K562 (cell line): ENCODE measurements around the gene PRELID2. TPM values are rescaled to one million over a fixed set of nuclear protein-coding genes. Genes with fewer than 3 reads are reported as not detected.

Experiments used
- ATAC-seq: fragments of 200-7000 bp; cut with Tn5 transposase; 3 replicates; pipeline ENCODE4 v1.9.1; 2020; ENCODE audit warnings: moderate library complexity
- BruUV-seq: library from RNA; stranded (reverse); fragments of 400-500 nt; replicated peaks from 2 replicates; lab custom pipeline; 2021; lab: Mats Ljungman, UMichigan
- CTCF ChIA-PET: fragments of 300-600 bp; formaldehyde crosslinking; extraction: SDS; loops from one replicate; lab custom pipeline; 2021; ENCODE audit warnings: low intra/inter-chr PET ratio; lab: Yijun Ruan, JAX
- POLR2A ChIA-PET: fragments of 300-600, 350-650 bp; sonication (Branson Sonifier 250); formaldehyde crosslinking; extraction: SDS; loops from one replicate; lab custom pipeline; 2021; ENCODE audit warnings: antibody characterized with exemption, inconsistent platforms; lab: Yijun Ruan, JAX
- DNase-seq, 4 experiments: peaks; one replicate each; pipeline versions ENCODE4 v3.0.0 to v3.0.0-alpha.2; 2011 to 2018; ENCODE audit warnings: low spot score in 3 of 4, mixed read lengths in 3 of 4; ENCODE audit errors: extremely low read depth in 1 of 4
- FAIRE-seq: peaks from 2 replicates; lab custom pipeline; 2011; peaks lifted over from hg19 to GRCh38; lab: Jason Lieb, UNC
- H2AFZ ChIP-seq: 2 replicates; pipeline ENCODE4 v1.6.0; 2011; ENCODE audit warnings: low read depth, low read length, control low read depth, inconsistent platforms
- H3K27ac ChIP-seq: fragments of 200-600 bp; 3 replicates; pipeline ENCODE4 v1.8.0; 2011; ENCODE audit warnings: low read depth, mild to moderate bottlenecking, control low read depth, inconsistent platforms, low read length, moderate library complexity, mixed read lengths; ENCODE audit errors: extremely low read depth
- H3K27me3 ChIP-seq, 2 experiments: fragments of 300-600 bp in 1 of 2; 2 replicates in 1 of 2; 3 replicates in 1 of 2; pipeline versions ENCODE4 v1.6.0 to v1.8.0; 2011; ENCODE audit warnings: inconsistent platforms in 2 of 2, low read length in 2 of 2, mild to moderate bottlenecking in 1 of 2, mixed read lengths in 1 of 2, moderate library complexity in 1 of 2; ENCODE audit not compliant: control insufficient read depth in 2 of 2, insufficient read depth in 2 of 2
- H3K36me3 ChIP-seq: fragments of 300-600 bp; 3 replicates; pipeline ENCODE4 v1.8.0; 2011; ENCODE audit warnings: mild to moderate bottlenecking, low read length, inconsistent platforms; ENCODE audit not compliant: control insufficient read depth, insufficient read depth
- H3K4me1 ChIP-seq, 2 experiments: fragments of 200-600 bp in 1 of 2; replicated peaks in 1 of 2; 2 replicates in 1 of 2; 3 replicates in 1 of 2; pipeline versions ENCODE4 v1.5.1 to v1.8.0; 2011; ENCODE audit warnings: inconsistent platforms in 2 of 2, low read length in 2 of 2, mild to moderate bottlenecking in 1 of 2, mixed read lengths in 1 of 2, moderate library complexity in 1 of 2; ENCODE audit not compliant: control insufficient read depth in 2 of 2, insufficient read depth in 2 of 2
- H3K4me2 ChIP-seq: 2 replicates; pipeline ENCODE4 v1.6.1; 2011; ENCODE audit warnings: low read length, control low read depth, inconsistent platforms, mixed read lengths; ENCODE audit not compliant: insufficient read depth
- H3K4me3 ChIP-seq: fragments of 200-600 bp; sonication (generic), shearing (Covaris generic); 2 replicates; pipeline ENCODE4 v1.5.1; 2016; ENCODE audit warnings: control low read depth, inconsistent platforms
- H3K79me2 ChIP-seq: fragments of 200-600 bp; 3 replicates; pipeline ENCODE4 v1.8.0; 2011; ENCODE audit warnings: low read length, inconsistent platforms; ENCODE audit not compliant: control insufficient read depth, insufficient read depth
- H3K9ac ChIP-seq, 2 experiments: 2 replicates each; pipeline versions ENCODE4 v1.6.0 to v1.6.1; 2011; ENCODE audit warnings: low read depth in 2 of 2, low read length in 2 of 2, control low read depth in 1 of 2, inconsistent platforms in 1 of 2, mild to moderate bottlenecking in 1 of 2, mixed read lengths in 1 of 2; ENCODE audit not compliant: insufficient read depth in 1 of 2
- H3K9me1 ChIP-seq: one replicate; pipeline ENCODE4 v1.6.0; 2011; ENCODE audit warnings: inconsistent platforms, mild to moderate bottlenecking, low read length, moderate library complexity; ENCODE audit not compliant: control insufficient read depth, insufficient read depth
- H3K9me3 ChIP-seq: replicated peaks from 2 replicates; pipeline ENCODE4 v1.5.1; 2011; ENCODE audit warnings: low read depth, low read length, inconsistent platforms; ENCODE audit not compliant: control insufficient read depth, insufficient read depth
- H4K20me1 ChIP-seq: replicated peaks from 2 replicates; pipeline ENCODE4 v1.6.1; 2011; ENCODE audit warnings: low read length, inconsistent platforms, mixed read lengths; ENCODE audit not compliant: control insufficient read depth, insufficient read depth
- ASH1L ChIP-seq: fragments of 450-650 bp; IDR thresholded peaks from 2 replicates; pipeline ENCODE4 v1.6.1; 2018; ENCODE audit warnings: borderline replicate concordance, mild to moderate bottlenecking, low read depth; ENCODE audit not compliant: partially characterized antibody
- CTCF ChIP-seq, 3 experiments: IDR thresholded peaks in 2 of 3; conservative IDR thresholded peaks in 1 of 3; 2 replicates each; pipeline ENCODE4 v1.5.1; 2011 to 2012; ENCODE audit warnings: low read length in 3 of 3, mild to moderate bottlenecking in 3 of 3, control low read depth in 2 of 3, improper control_type of control experiment in 1 of 3, inconsistent platforms in 1 of 3, low read depth in 1 of 3, mixed read lengths in 1 of 3, moderate library complexity in 1 of 3; ENCODE audit not compliant: insufficient read depth in 2 of 3
- ELK3 ChIP-seq: fragments of 450-650 bp; formaldehyde crosslinking; IDR thresholded peaks from 2 replicates; pipeline ENCODE4 v1.4.0; 2020; ENCODE audit warnings: mild to moderate bottlenecking
- PHF8 ChIP-seq: fragments of 200-600 bp; sonication (generic); IDR thresholded peaks from 2 replicates; pipeline ENCODE4 v1.6.1; 2012; ENCODE audit warnings: mixed run types, mild to moderate bottlenecking, inconsistent platforms, low read length, moderate library complexity, borderline replicate concordance
- REST ChIP-seq, 2 experiments: fragments of 450-650 bp; formaldehyde crosslinking in 1 of 2; IDR thresholded peaks; 2 replicates each; pipeline versions ENCODE4 v1.4.0 to v1.6.1; 2014 to 2020; ENCODE audit warnings: mild to moderate bottlenecking in 2 of 2, borderline replicate concordance in 1 of 2, low read depth in 1 of 2
- SPI1 ChIP-seq: IDR thresholded peaks from 2 replicates; pipeline ENCODE4 v1.6.1; 2011; ENCODE audit warnings: low read depth, low read length, control low read depth, borderline replicate concordance
- SRSF1 ChIP-seq: fragments of 200-400 bp; formaldehyde crosslinking; IDR thresholded peaks from 2 replicates; pipeline ENCODE4 v1.6.1; 2017; ENCODE audit warnings: mild to moderate bottlenecking, low read depth, low read length, moderate library complexity
- STAG1 ChIP-seq: sonication (generic); formaldehyde crosslinking; IDR thresholded peaks from 2 replicates; pipeline ENCODE4 v1.5.0; 2020; ENCODE audit warnings: missing genetic modification reagents, borderline replicate concordance
- ZNF583 ChIP-seq: fragments of 250-450 bp; sonication (Bioruptor Pico); IDR thresholded peaks from 2 replicates; pipeline ENCODE4 v1.4.0; 2020
- WGBS: fragments of 100-300 bp; shearing (Covaris generic); methylation state at CpG from one replicate; pipeline ENCODE4 v1.1.6; 2016; ENCODE audit warnings: low coverage, mixed read lengths; ENCODE audit not compliant: insufficient coverage; ENCODE audit errors: missing lambda C conversion rate; 5-methylcytosine and 5-hydroxymethylcytosine counted together
- in situ Hi-C: fragments of 300-500 bp; cut with MboI; formaldehyde crosslinking; loops from 4 replicates; pipeline ENCODE4 v1.15.0; 2018; ENCODE audit warnings: inconsistent platforms, mixed read lengths
- intact Hi-C: fragments of 100-400 bp; cut with micrococcal nuclease; formaldehyde crosslinking; loops from 2 replicates; pipeline ENCODE4 v1.14.2; 2022
- polyA plus RNA-seq, 8 experiments: library from polyadenylated mRNA; depleted of rRNA in 4 of 8; stranded (reverse) in 5 of 8; unstranded in 3 of 8; fragments of >200 nt; fragmentation: Nextera tagmentation in 2 of 8; fragmentation: Illumina TruSeq in 1 of 8; extraction: Ambion mirVana in 2 of 8; extraction: Trizol in 1 of 8; gene quantifications; 2 replicates each; pipeline versions ENCODE4 v1.2.1 to v1.2.3, GENCODE V29; 2011 to 2014; ENCODE audit warnings: inconsistent platforms in 1 of 8, missing spikeins in 1 of 8
- total RNA-seq, 7 experiments: library from RNA; depleted of rRNA in 6 of 7; stranded (reverse); fragments of >200 nt in 6 of 7; fragmentation: Illumina TruSeq in 2 of 7; extraction: Trizol in 2 of 7; gene quantifications; 2 replicates each; pipeline versions ENCODE4 v1.2.1 to v1.2.3, GENCODE V29; 2011 to 2021; ENCODE audit warnings: low replicate concordance in 1 of 7

The PRELID2 gene
- total and polyA plus RNA-seq, 9 of the 15 experiments (the other 6 are each of a cell fraction or from before 2014, with no cell fraction given): 6.4 to 68.2 (median 28.8) TPM

GRCh38 chr5:145803112-145804004 lies 31.8 kb downstream of the PRELID2 start:
- in situ Hi-C loops (no loop called here), intact Hi-C loops (no loop called here)
- H3K79me2 ChIP-seq: no peaks in the 10 kb centered on the region
- CTCF ChIA-PET: no interaction called here
- BruUV-seq: no TSS peak
- FAIRE-seq: no peak
- no peak overlapping the region for H2AFZ ChIP-seq
- H3K27me3 ChIP-seq: no peaks in the 10 kb centered on the region
- H4K20me1 ChIP-seq: no peaks in the 10 kb centered on the region
- H3K9me1 ChIP-seq: no peaks in the 10 kb centered on the region
- no peak for ATAC-seq
- H3K4me1 ChIP-seq: no peaks in the 10 kb centered on the region; a peak in 1 of 5 replicates
- H3K27ac ChIP-seq: no peak overlapping the region
- WGBS: 78% methylated on average over 9 of the region's 9 CpGs
- H3K9ac ChIP-seq: no peak overlapping the region
- POLR2A ChIA-PET: interaction anchor here (0.7 kb wide), 1 partner anchor 37 kb away, joined by 4 read pairs; no protein-coding TSS in a partner anchor
- no peaks in the 10 kb centered on the region for H3K9me3 ChIP-seq
- H3K4me2 ChIP-seq: no peak overlapping the region
- peaks cover 6% of the 10 kb centered on the region; the same call in 2 of the 3 replicates for H3K36me3 ChIP-seq
- no peak for DNase-seq
- H3K4me3 ChIP-seq: no peak overlapping the region
- TF ChIP-seq PHF8 (no peak), ASH1L (no peak), STAG1 (CRISPR knock-in tag) (no peak), CTCF (IDR thresholded peaks at IDR 0.05 in 2 of 3, conservative IDR thresholded peaks at IDR 0.05 in 1 of 3; ENCODE audit: insufficient read depth in 2 of 3, low read depth in 1 of 3, low read length in 3 of 3) (no peak), ZNF583 (CRISPR knock-in tag) (no peak), REST (IDR thresholded peaks at IDR 0.05; ENCODE audit: borderline replicate concordance) (no peak), REST (CRISPR knock-in tag; IDR thresholded peaks at IDR 0.05; ENCODE audit: low read depth) (no peak), SRSF1 (no peak), SPI1 (no peak), ELK3 (CRISPR knock-in tag) (no peak)
